Measurements from ENCODE around the gene GPR146. TPM values are rescaled to one million over a fixed set of nuclear protein-coding genes. Genes with fewer than 3 reads are reported as not detected.
A peak's percentile ranks its signal among the peaks of the same experiment; 100 is the strongest.

Gene GPR146
- total RNA-seq, 1 donor from 2014 or later: 5.6 TPM

GRCh38 chr7:1055956-1056784 lies 11.8 kb downstream of the GPR146 start:
- Mint-ChIP-seq H3K27me3 (ENCODE audit: low read depth) (no peaks in the 10 kb centered on the region), H3K4me1 (ENCODE audit: low read depth) (peaks cover 21% of the 10 kb centered on the region), H3K36me3 (ENCODE audit: low read depth) (peaks cover 3% of the 10 kb centered on the region), H3K4me3 (ENCODE audit: low read depth) (peak overlapping the region; percentile 77), H3K27ac (no peak overlapping the region), H3K9me3 (no peaks in the 10 kb centered on the region)
- no peak for DNase-seq (ENCODE audit: low spot score)
- intact Hi-C loops (cut with micrococcal nuclease): no loop called here

DNA sequence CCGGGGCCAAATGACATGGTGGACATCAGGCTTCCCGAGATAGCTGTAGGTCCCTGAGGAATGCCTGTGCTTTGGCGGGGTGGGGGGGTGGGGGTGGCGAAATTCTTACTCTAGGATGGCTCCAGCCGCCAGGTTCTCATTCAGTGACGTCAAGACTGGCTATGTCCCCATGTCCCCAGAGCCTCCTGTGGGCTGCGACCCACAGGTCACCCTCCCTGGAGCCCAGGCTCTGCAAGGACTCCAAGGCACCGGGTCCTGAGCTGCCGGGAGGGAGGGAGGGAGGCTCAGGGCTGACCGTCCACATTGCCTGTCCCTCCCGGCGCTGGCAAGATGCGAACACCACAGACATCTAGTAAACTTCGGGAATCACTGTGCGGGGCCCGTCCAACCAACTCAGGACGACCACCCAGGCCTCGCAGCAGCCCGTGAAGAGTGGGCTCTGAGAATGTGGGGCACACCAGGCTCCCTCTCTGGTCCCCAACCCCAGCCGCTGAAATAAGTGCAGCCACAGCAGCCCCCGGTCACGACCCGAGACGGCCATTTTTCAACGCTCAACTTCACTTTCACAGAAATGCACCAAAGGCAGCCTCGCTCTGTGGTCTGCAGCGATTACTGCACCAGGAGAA lies 12.6 kb downstream of the GPR146 start:
- Mint-ChIP-seq H3K9me3 (no peaks in the 10 kb centered on the region), H3K27ac (no peak overlapping the region), H3K4me3 (ENCODE audit: low read depth) (no peak overlapping the region), H3K27me3 (ENCODE audit: low read depth) (peaks cover 2% of the 10 kb centered on the region), H3K4me1 (ENCODE audit: low read depth) (peaks cover 18% of the 10 kb centered on the region), H3K36me3 (ENCODE audit: low read depth) (peaks cover 3% of the 10 kb centered on the region)
- intact Hi-C loops (cut with micrococcal nuclease): no loop called here
- DNase-seq (ENCODE audit: low spot score): no peak

- no peaks in the 10 kb centered on the region for H3K9me3 Mint-ChIP-seq
- H3K4me3 Mint-ChIP-seq (ENCODE audit: low read depth): no peak overlapping the region
- DNase-seq (ENCODE audit: low spot score): no peak
- intact Hi-C loops (cut with micrococcal nuclease): no loop called here
- peaks cover 14% of the 10 kb centered on the region for H3K4me1 Mint-ChIP-seq (ENCODE audit: low read depth)
- H3K27me3 Mint-ChIP-seq (ENCODE audit: low read depth): peaks cover 3% of the 10 kb centered on the region
- H3K36me3 Mint-ChIP-seq (ENCODE audit: low read depth): peaks cover 3% of the 10 kb centered on the region
- no peak overlapping the region for H3K27ac Mint-ChIP-seq
Observed at GRCh38 chr7:1057416-1058291, 13.3 kb downstream of the GPR146 start.

DNA sequence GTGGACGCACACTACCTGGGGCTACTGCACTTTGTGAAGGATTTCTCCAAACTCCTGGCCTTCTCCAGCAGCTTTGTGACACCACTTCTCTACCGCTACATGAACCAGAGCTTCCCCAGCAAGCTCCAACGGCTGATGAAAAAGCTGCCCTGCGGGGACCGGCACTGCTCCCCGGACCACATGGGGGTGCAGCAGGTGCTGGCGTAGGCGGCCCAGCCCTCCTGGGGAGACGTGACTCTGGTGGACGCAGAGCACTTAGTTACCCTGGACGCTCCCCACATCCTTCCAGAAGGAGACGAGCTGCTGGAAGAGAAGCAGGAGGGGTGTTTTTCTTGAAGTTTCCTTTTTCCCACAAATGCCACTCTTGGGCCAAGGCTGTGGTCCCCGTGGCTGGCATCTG lies 14.0 kb downstream of the GPR146 start:
- Mint-ChIP-seq H3K27me3 (ENCODE audit: low read depth) (peaks cover 3% of the 10 kb centered on the region), H3K4me1 (ENCODE audit: low read depth) (peaks cover 14% of the 10 kb centered on the region), H3K27ac (no peak overlapping the region), H3K9me3 (no peaks in the 10 kb centered on the region), H3K4me3 (ENCODE audit: low read depth) (no peak overlapping the region), H3K36me3 (ENCODE audit: low read depth) (peaks cover 3% of the 10 kb centered on the region)
- intact Hi-C loops (cut with micrococcal nuclease): no loop called here
- DNase-seq (ENCODE audit: low spot score): no peak

DNA sequence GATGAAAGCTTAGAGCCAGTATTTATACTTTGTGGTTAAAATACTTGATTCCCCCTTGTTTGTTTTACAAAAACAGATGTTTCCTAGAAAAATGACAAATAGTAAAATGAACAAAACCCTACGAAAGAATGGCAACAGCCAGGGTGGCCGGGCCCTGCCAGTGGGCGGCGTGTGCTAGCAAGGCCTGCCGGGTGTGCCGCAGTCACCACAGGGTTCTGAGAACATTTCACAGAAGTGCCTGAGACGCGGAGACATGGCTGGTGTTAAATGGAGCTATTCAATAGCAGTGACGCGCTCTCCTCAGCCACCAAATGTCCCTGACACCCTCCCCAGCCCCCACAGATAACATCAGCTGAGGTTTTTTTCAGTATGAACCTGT lies 14.5 kb downstream of the GPR146 start:
- peaks cover 3% of the 10 kb centered on the region for H3K36me3 Mint-ChIP-seq (ENCODE audit: low read depth)
- no peaks in the 10 kb centered on the region for H3K9me3 Mint-ChIP-seq
- intact Hi-C loops (cut with micrococcal nuclease): no loop called here
- peaks cover 14% of the 10 kb centered on the region for H3K4me1 Mint-ChIP-seq (ENCODE audit: low read depth)
- peaks cover 3% of the 10 kb centered on the region for H3K27me3 Mint-ChIP-seq (ENCODE audit: low read depth)
- no peak overlapping the region for H3K27ac Mint-ChIP-seq
- DNase-seq (ENCODE audit: low spot score): no peak
- no peak overlapping the region for H3K4me3 Mint-ChIP-seq (ENCODE audit: low read depth)

- H3K27ac Mint-ChIP-seq: no peak overlapping the region
- peaks cover 3% of the 10 kb centered on the region for H3K27me3 Mint-ChIP-seq (ENCODE audit: low read depth)
- H3K9me3 Mint-ChIP-seq: no peaks in the 10 kb centered on the region
- H3K4me1 Mint-ChIP-seq (ENCODE audit: low read depth): peaks cover 14% of the 10 kb centered on the region
- no peak overlapping the region for H3K4me3 Mint-ChIP-seq (ENCODE audit: low read depth)
- peaks cover 3% of the 10 kb centered on the region for H3K36me3 Mint-ChIP-seq (ENCODE audit: low read depth)
- intact Hi-C loops (cut with micrococcal nuclease): no loop called here
- no peak for DNase-seq (ENCODE audit: low spot score)
Observed at GRCh38 chr7:1059200-1060091, 15.1 kb downstream of the GPR146 start.

DNA sequence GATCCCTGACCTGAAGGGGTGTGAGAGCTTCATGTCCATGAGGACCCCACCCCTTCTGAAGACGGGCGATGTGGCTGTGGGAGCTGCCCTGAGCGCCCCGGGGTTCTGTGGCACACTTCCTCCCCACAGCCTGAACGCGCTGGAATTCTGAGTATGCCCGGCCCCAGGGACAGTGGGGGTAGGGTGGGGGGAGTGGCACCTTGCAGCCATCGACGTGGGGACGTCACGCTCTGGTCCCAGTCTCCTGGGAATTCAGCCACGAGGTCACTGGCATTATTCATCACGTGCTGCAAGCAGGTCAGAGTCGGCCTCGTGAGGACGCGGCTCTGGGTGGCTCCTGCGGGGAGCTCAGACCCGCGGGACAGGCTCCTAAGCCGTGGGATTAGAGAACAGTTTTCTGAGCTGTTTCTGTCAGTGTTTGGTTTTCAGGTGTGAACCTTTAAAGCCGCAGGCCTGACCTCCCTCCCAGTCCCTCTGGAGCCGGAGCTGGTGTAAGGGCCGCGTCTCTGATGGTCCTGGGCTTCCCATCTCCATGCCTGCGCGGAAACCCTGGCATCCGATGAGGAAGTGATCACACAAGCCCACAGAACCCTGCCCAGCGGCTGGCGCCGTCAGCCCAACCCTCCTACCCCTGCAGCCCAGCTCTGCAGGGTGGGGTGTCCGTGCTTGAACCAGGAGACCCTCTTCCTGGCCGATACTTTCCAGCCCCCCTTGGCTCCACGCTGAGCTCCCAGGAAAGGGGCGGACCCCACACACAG lies 16.1 kb downstream of the GPR146 start:
- Mint-ChIP-seq H3K27ac (no peak overlapping the region), H3K9me3 (no peaks in the 10 kb centered on the region), H3K36me3 (ENCODE audit: low read depth) (no peaks in the 10 kb centered on the region), H3K27me3 (ENCODE audit: low read depth) (peaks cover 3% of the 10 kb centered on the region), H3K4me1 (ENCODE audit: low read depth) (peaks cover 6% of the 10 kb centered on the region), H3K4me3 (ENCODE audit: low read depth) (no peak overlapping the region)
- intact Hi-C loops (cut with micrococcal nuclease): no loop called here
- DNase-seq (ENCODE audit: low spot score): no peak

GRCh38 chr7:1061180-1061579 lies 16.8 kb downstream of the GPR146 start:
- peaks cover 7% of the 10 kb centered on the region for H3K4me1 Mint-ChIP-seq (ENCODE audit: low read depth)
- H3K4me3 Mint-ChIP-seq (ENCODE audit: low read depth): no peak overlapping the region
- H3K36me3 Mint-ChIP-seq (ENCODE audit: low read depth): no peaks in the 10 kb centered on the region
- no peak for DNase-seq (ENCODE audit: low spot score)
- H3K27ac Mint-ChIP-seq: no peak overlapping the region
- H3K27me3 Mint-ChIP-seq (ENCODE audit: low read depth): peaks cover 3% of the 10 kb centered on the region
- no peaks in the 10 kb centered on the region for H3K9me3 Mint-ChIP-seq
- intact Hi-C loops (cut with micrococcal nuclease): no loop called here

- Mint-ChIP-seq H3K27ac (no peak overlapping the region), H3K36me3 (ENCODE audit: low read depth) (no peaks in the 10 kb centered on the region), H3K27me3 (ENCODE audit: low read depth) (peaks cover 3% of the 10 kb centered on the region), H3K4me1 (ENCODE audit: low read depth) (peaks cover 7% of the 10 kb centered on the region), H3K4me3 (ENCODE audit: low read depth) (no peak overlapping the region), H3K9me3 (no peaks in the 10 kb centered on the region)
- no peak for DNase-seq (ENCODE audit: low spot score)
- intact Hi-C loops (cut with micrococcal nuclease): no loop called here
Observed at GRCh38 chr7:1062296-1063294, 18.2 kb downstream of the GPR146 start.

DNA sequence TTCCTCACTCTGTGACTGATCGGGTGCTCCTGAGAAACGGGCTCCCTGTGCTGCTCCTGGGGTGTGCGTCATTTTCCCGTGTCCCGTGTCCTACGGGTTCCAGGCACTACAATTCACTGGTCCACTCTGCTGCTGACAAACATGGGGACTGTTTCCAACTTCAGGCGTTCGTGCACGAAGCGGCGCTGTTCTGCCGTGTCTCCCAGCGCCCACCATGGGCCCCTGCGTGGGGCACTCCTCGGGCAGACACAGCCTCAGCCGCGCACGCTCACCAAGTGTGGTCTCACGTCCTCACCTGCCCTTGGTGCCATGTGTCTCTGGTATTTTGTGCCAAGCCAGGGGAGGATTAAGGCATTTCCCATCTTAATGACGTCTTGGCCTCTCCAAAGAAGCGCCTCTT lies 19.0 kb downstream of the GPR146 start:
- Mint-ChIP-seq H3K9me3 (no peaks in the 10 kb centered on the region), H3K36me3 (ENCODE audit: low read depth) (no peaks in the 10 kb centered on the region), H3K4me3 (ENCODE audit: low read depth) (no peak overlapping the region), H3K4me1 (ENCODE audit: low read depth) (peaks cover 7% of the 10 kb centered on the region), H3K27me3 (ENCODE audit: low read depth) (peaks cover 3% of the 10 kb centered on the region), H3K27ac (no peak overlapping the region)
- intact Hi-C loops (cut with micrococcal nuclease): no loop called here
- DNase-seq (ENCODE audit: low spot score): no peak

- Mint-ChIP-seq H3K9me3 (no peaks in the 10 kb centered on the region), H3K4me3 (ENCODE audit: low read depth) (no peak overlapping the region), H3K4me1 (ENCODE audit: low read depth) (peaks cover 1% of the 10 kb centered on the region), H3K27me3 (ENCODE audit: low read depth) (peaks cover 3% of the 10 kb centered on the region), H3K27ac (no peak overlapping the region), H3K36me3 (ENCODE audit: low read depth) (no peaks in the 10 kb centered on the region)
- no peak for DNase-seq (ENCODE audit: low spot score)
- intact Hi-C loops (cut with micrococcal nuclease): loop anchor here (2.0 kb wide), 2 partner anchors 20 to 36 kb away; partner anchors contain the start of gene GPR146
Observed at GRCh38 chr7:1064581-1064980, 20.2 kb downstream of the GPR146 start.

Measured in activated T-helper 2 cell treated with anti-CD3 and anti-CD28 coated beads, Interferon-gamma antibody, Interleukin-2, Interleukin-4, amounts not matched to agents 10 μg/mL and 5 μg/mL and 100 μg/mL, durations not matched to agents 14 hours and 24 hours and 36 hours (primary cell).